ENCODE data around the gene PYGL.

The PYGL gene

DNA sequence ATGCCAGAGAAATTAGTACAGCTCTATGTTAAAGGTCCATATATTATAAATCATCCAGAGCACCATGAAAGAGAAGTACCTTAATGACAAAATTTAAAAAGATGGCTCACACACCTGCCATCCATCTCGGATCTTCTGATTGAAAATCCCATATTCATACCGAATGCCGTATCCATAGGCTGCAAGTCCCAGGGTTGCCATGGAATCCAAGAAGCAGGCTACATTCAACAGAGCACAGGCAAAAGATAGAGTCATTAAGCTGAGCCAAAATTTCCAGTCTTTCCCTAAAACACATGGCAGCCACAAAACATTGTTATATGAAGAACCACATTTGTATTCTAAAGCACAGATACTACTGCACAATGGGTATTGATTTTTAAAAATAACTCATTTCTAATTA, 12.7 kb downstream of the PYGL start:
- Histone ChIP-seq H3K4me1 (ENCODE audit: control insufficient read depth, low read length) (peaks cover 5% of the 10 kb centered on the region; the same call in 1 of the 2 replicates), H3K27ac (ENCODE audit: low read depth, low read length) (no peak overlapping the region), H3K27me3 (ENCODE audit: control insufficient read depth, low read length) (no peaks in the 10 kb centered on the region), H3K36me3 (ENCODE audit: control insufficient read depth, low read length) (no peaks in the 10 kb centered on the region), H3K4me2 (ENCODE audit: low read length) (no peak overlapping the region), H4K20me1 (ENCODE audit: control insufficient read depth, insufficient read depth, low read depth, low read length) (no peaks in the 10 kb centered on the region), H3F3A (ENCODE audit: control insufficient read depth, insufficient read depth) (no peaks in the 10 kb centered on the region), H3K9me3 (ENCODE audit: control insufficient read depth, insufficient read depth, low read length) (no peaks in the 10 kb centered on the region), H3K79me2 (ENCODE audit: control insufficient read depth, low read length) (no peaks in the 10 kb centered on the region), H3K9me2 (replicated peaks; ENCODE audit: control insufficient read depth, low read length) (no peaks in the 10 kb centered on the region), H3K4me3 (ENCODE audit: low read length) (no peak overlapping the region)
- TF ChIP-seq, protein P1, sequence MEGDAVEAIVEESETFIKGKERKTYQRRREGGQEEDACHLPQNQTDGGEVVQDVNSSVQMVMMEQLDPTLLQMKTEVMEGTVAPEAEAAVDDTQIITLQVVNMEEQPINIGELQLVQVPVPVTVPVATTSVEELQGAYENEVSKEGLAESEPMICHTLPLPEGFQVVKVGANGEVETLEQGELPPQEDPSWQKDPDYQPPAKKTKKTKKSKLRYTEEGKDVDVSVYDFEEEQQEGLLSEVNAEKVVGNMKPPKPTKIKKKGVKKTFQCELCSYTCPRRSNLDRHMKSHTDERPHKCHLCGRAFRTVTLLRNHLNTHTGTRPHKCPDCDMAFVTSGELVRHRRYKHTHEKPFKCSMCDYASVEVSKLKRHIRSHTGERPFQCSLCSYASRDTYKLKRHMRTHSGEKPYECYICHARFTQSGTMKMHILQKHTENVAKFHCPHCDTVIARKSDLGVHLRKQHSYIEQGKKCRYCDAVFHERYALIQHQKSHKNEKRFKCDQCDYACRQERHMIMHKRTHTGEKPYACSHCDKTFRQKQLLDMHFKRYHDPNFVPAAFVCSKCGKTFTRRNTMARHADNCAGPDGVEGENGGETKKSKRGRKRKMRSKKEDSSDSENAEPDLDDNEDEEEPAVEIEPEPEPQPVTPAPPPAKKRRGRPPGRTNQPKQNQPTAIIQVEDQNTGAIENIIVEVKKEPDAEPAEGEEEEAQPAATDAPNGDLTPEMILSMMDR (IDR thresholded peaks at IDR 0.05; ENCODE audit: low read depth, low read length, poor library complexity, severe bottlenecking), result no peak
- no peak for TF ChIP-seq EZH2phosphoT487 (IDR thresholded peaks at IDR 0.05; ENCODE audit: borderline replicate concordance, low read length)

DNA sequence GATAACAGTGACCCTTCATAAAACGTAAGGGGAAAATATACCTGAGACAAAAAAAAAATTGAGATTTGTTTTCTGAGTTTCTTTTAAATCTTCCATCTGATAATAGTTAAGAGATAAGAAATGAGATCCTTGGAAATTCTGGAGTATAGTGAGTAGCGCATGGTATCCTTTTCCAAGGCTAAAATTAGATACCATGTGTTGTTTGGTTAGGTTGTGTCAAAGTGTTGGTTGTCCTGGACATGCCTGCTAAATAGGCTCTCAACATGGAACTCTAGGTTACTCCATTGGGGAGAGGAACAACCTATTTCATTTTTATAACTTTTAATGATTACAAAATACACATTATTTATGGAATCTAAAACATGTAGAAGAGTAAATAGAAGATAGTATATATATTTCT, 14.8 kb downstream of the PYGL start:
- H3K4me2 ChIP-seq (ENCODE audit: low read length), result no peak overlapping the region
- H3K36me3 ChIP-seq (ENCODE audit: control insufficient read depth, low read length), result no peaks in the 10 kb centered on the region
- H3K79me2 ChIP-seq (ENCODE audit: control insufficient read depth, low read length), result no peaks in the 10 kb centered on the region
- no peak overlapping the region for H3K27ac ChIP-seq (ENCODE audit: low read depth, low read length)
- no peak overlapping the region for H3K4me3 ChIP-seq (ENCODE audit: low read length)
- H3K4me1 ChIP-seq (ENCODE audit: control insufficient read depth, low read length), result peaks cover 5% of the 10 kb centered on the region; the same call in 1 of the 2 replicates
- H4K20me1 ChIP-seq (ENCODE audit: control insufficient read depth, insufficient read depth, low read depth, low read length), result no peaks in the 10 kb centered on the region
- H3K27me3 ChIP-seq (ENCODE audit: control insufficient read depth, low read length), result no peaks in the 10 kb centered on the region
- no peak for TF ChIP-seq EZH2phosphoT487 (IDR thresholded peaks at IDR 0.05; ENCODE audit: borderline replicate concordance, low read length)
- TF ChIP-seq, protein P1 (IDR thresholded peaks at IDR 0.05; ENCODE audit: low read depth, low read length, poor library complexity, severe bottlenecking), result no peak
- H3F3A ChIP-seq (ENCODE audit: control insufficient read depth, insufficient read depth), result no peaks in the 10 kb centered on the region
- H3K9me2 ChIP-seq (replicated peaks; ENCODE audit: control insufficient read depth, low read length), result no peaks in the 10 kb centered on the region
- H3K9me3 ChIP-seq (ENCODE audit: control insufficient read depth, insufficient read depth, low read length), result no peaks in the 10 kb centered on the region

DNA sequence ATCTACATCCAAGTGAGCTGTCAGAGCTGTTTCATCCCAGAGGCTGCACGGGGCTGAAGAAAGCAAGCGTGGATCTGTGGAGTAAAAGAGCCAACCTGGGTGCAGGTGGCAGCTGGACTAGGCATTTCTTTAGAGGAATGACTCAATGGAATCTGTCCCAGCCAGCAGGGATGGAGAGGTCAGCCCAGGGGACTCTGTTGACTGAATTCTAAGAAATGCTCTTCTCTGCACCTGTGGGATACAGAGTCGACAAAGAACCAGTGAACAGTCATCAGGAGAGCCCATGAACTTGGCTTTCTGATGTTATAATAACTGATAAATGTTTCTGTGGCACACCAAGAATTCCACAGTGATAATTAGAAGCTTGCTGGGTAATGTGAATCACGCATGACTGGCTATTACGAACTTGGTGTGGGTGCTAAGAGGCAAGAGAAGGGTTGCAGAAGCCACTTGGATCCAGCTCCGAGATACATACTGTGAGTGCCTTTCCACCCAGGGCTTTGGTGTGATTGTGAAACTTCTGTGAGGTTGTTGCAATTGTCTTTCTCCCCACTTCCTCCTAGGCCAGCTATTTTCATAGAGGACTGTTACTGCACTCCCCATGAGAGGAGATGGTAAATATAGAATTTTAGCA, 16.2 kb downstream of the PYGL start:
- no peaks in the 10 kb centered on the region for H3K9me2 ChIP-seq (replicated peaks; ENCODE audit: control insufficient read depth, low read length)
- no peaks in the 10 kb centered on the region for H4K20me1 ChIP-seq (ENCODE audit: control insufficient read depth, insufficient read depth, low read depth, low read length)
- no peaks in the 10 kb centered on the region for H3K79me2 ChIP-seq (ENCODE audit: control insufficient read depth, low read length)
- no peaks in the 10 kb centered on the region for H3K27me3 ChIP-seq (ENCODE audit: control insufficient read depth, low read length)
- TF ChIP-seq, protein P1 (IDR thresholded peaks at IDR 0.05; ENCODE audit: low read depth, low read length, poor library complexity, severe bottlenecking), result no peak
- no peak for TF ChIP-seq EZH2phosphoT487 (IDR thresholded peaks at IDR 0.05; ENCODE audit: borderline replicate concordance, low read length)
- no peak overlapping the region for H3K4me3 ChIP-seq (ENCODE audit: low read length)
- no peaks in the 10 kb centered on the region for H3F3A ChIP-seq (ENCODE audit: control insufficient read depth, insufficient read depth)
- H3K9me3 ChIP-seq (ENCODE audit: control insufficient read depth, insufficient read depth, low read length), result no peaks in the 10 kb centered on the region
- no peak overlapping the region for H3K27ac ChIP-seq (ENCODE audit: low read depth, low read length)
- H3K4me2 ChIP-seq (ENCODE audit: low read length), result no peak overlapping the region
- H3K4me1 ChIP-seq (ENCODE audit: control insufficient read depth, low read length), result peaks cover 5% of the 10 kb centered on the region; the same call in 1 of the 2 replicates
- H3K36me3 ChIP-seq (ENCODE audit: control insufficient read depth, low read length), result no peaks in the 10 kb centered on the region
